Fibroblast of pulmonary artery (primary cell): ENCODE results near the gene MAP3K14.

Experiments
- DNase-seq: peaks from one replicate; pipeline ENCODE4 v3.0.0-alpha.2; 2010; ENCODE audit warnings: low read depth
- H3K4me3 ChIP-seq: replicated peaks from 2 replicates; pipeline ENCODE4 v1.5.1; 2011; ENCODE audit warnings: low read depth, mild to moderate bottlenecking, control low read depth, low read length, moderate library complexity
- TF ChIP-seq, protein P1 (sequence below): IDR thresholded peaks from 2 replicates; pipeline ENCODE4 v1.5.1; 2011; ENCODE audit warnings: mild to moderate bottlenecking, control low read depth, low read length, inconsistent platforms; ENCODE audit errors: missing control alignments

The MAP3K14 gene

DNA sequence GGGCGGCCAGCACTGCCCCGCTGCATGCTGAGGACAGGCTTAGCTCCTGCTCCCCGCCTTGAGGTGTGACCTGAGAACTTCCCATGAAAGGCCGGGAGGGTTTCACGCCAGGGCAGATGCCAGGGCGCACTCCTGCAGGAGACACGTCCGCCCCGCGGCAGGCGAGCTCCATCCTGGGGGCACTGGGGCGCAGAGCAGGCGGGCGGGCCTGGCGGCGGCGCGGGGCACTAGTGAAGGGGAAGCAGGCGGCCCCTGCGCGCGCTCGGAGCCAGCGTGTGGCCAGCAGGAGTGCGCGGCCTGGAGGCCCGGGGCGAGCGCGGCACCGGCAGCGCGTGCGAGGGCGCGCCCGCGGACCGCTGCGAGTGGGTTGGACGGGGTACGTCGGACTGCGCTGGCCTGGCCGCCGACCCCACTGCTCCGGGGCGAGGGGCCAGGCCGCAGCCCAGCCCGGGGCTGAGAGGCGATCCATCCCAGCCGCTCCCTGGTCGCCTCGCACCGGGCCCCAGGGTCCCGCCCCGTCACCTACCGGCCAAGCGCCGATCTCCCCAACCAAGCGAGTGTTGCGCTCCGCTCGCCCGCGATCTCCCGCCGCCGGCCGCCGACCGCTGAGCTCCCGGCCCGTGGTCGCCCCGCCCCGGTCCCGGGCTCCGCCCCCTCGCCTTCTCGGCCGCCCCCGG, at the start of gene MAP3K14:
Gene MAP3K14, minus strand, starts transcription at position 587 of the 677 bp plus-strand sequence. CDS start 26,275 bp downstream, outside the sequence.
- peak; percentile 75 for DNase-seq
- peak within 1 kb of the TSS; percentile 84 for H3K4me3 ChIP-seq
- TF ChIP-seq, protein P1, sequence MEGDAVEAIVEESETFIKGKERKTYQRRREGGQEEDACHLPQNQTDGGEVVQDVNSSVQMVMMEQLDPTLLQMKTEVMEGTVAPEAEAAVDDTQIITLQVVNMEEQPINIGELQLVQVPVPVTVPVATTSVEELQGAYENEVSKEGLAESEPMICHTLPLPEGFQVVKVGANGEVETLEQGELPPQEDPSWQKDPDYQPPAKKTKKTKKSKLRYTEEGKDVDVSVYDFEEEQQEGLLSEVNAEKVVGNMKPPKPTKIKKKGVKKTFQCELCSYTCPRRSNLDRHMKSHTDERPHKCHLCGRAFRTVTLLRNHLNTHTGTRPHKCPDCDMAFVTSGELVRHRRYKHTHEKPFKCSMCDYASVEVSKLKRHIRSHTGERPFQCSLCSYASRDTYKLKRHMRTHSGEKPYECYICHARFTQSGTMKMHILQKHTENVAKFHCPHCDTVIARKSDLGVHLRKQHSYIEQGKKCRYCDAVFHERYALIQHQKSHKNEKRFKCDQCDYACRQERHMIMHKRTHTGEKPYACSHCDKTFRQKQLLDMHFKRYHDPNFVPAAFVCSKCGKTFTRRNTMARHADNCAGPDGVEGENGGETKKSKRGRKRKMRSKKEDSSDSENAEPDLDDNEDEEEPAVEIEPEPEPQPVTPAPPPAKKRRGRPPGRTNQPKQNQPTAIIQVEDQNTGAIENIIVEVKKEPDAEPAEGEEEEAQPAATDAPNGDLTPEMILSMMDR: no peak

DNA sequence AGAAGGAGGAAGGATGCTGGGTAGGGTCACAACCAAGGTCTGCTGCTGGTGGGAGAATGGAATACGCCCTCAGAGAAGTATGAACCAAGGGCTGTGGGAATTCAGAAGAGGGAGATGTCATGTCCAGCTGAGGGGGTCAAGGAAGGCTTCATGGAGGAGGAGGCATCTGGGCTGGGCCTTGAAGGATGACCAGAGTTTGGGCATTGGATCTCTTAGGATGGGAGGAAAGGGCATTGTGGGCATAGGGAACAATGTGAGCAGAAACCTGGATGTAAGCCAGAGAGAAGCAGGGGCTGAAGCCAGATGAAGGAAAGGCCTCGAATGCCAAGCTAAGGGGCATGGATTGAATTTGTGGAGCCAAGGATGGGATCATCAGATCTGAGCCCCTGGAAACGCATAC, 49.2 kb upstream of the MAP3K14 start:
- no peak for DNase-seq
- TF ChIP-seq, protein P1: no peak
- H3K4me3 ChIP-seq: no peak overlapping the region

DNA sequence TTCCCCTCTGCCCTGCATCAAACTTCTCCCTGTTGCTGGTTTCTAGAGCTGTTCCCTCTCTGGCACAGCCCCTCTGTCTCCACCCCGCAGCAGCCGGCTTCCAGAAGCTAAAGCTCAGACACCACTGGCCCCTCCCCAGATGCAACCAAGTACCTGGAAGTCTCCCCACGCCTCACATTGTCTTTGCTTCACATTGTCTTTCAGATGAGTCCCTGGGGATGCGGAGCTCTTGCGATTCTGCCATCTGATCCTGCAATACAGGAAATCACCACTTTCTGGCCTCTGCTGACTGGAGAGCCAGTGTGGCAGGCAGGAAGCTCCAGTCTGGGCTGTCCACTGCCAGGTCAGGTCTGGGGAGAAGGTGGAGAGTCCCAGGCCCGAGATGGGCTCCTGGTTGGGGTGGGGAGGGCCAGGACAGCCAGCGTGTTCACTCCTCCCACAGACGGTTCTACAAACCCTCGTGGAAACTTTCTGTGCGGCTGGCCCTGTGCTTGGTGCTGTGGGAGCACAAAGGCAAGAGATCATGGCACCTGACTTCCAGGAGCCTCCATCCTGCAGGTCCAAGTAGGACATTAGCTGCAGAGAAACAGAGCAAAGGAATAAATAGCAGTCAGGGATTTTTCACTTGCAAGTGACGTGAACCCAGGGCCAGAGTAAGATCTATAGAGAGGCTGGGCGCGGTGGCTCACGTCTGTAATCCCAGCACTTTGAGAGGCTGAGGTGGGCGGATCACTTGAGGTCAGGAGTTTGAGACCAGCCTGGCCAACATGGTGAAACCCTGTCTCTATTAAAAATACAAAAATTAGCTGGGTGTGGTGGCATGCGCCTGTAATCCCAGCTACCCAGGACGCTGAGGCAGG, 47.9 kb upstream of the MAP3K14 start:
- TF ChIP-seq, protein P1: no peak
- H3K4me3 ChIP-seq: no peak overlapping the region
- DNase-seq: peak; percentile 60

DNA sequence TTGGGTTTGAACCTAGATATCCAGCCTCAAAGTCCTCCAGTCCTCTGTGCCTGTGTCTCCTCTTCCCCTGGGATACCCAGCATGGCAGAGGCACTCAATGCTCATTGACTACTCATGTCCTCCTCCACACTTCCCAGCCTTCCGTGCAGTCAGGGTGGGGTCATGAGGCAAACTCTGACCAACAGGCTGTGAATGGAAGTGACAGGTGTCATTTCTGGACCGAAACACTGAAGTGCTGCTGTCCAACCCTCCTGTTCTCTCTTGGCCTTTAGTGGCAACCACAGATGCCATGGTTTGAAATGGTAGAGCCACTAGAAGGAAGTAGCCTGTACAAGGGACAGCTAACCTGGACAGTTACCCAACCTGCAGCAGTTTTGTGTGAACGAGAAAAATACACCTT, 46.7 kb upstream of the MAP3K14 start:
- no peak for DNase-seq
- TF ChIP-seq, protein P1: no peak

DNA sequence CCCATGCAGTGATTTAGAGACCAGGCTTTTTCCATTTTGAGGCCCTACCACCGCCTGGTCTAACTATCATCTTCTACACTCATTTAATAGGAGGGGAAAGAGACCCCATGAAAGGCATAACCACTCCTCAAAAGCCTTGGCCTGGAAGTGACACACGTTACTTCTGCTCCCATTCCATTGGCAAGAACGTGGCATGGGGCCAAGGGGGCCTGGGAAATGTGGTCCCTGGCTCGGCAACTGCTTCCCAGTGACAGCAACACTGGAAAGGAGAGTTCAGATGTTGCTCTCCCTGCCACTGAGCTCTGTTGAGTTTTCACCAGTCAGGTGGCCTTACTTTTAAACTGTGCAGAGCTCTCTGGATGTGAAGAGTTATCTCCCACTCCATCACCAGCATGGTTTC, 45.2 kb upstream of the MAP3K14 start:
- no peak for DNase-seq
- no peak overlapping the region for H3K4me3 ChIP-seq
- TF ChIP-seq, protein P1: no peak

More for the DNA sequence above, 46.7 kb upstream of the MAP3K14 start:
- no peak overlapping the region for H3K4me3 ChIP-seq

DNA sequence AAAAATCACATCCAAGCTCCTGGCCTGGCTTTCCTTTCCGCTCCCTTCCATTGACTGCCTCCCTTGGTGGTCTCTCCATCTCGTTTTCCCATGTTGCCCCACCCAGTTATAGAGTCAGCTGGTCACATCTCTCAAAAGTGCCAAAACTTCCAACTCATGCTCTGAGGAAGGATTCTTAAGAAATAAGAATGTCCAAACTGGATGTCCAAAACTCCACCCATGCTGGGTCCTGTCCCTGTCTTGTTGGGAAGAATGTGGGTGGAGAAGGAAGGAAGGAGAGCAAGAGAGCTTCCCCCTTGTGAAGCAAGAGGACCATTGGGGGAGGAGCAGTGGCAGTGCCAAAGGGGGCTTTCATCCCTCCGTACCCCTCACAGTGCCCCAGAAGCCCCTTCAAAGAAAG, 44.6 kb upstream of the MAP3K14 start:
- no peak for DNase-seq
- no peak overlapping the region for H3K4me3 ChIP-seq
- TF ChIP-seq, protein P1: no peak
